Loucy (cell line): ENCODE data around the gene RRAS.

Source experiments
- EZH2phosphoT487 ChIP-seq: fragments of 200-600 bp; IDR thresholded peaks from 2 replicates; pipeline ENCODE4 v1.6.1; 2018; ENCODE audit warnings: antibody characterized with exemption, mild to moderate bottlenecking, moderate library complexity, borderline replicate concordance
- TF ChIP-seq, protein P1 (sequence below): fragments of 200-600 bp; sonication (generic); conservative IDR thresholded peaks from 2 replicates; pipeline ENCODE4 v1.5.1; 2014; ENCODE audit warnings: mild to moderate bottlenecking, antibody characterized with exemption, low read length

DNA sequence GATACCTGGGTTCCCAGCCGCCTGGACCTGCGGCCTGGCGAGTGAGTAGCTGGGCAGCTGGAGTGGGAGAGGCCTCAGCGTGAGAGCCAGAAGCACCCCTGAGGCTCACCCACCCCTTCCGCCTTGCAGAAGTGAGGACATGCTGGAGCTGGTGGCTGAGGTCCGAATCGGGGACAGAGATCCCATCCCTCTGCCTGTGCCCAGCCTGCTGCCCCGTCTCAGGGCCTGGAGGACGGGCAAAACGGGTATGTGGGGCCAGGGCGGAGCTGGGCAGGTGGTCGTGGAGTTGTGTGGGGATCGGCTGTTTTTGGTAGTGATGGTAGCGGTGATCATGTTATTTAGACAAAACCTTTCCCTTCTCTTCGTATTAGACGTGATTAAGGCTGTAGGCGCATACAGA lies 6.6 kb upstream of the RRAS start:
- TF ChIP-seq, protein P1, sequence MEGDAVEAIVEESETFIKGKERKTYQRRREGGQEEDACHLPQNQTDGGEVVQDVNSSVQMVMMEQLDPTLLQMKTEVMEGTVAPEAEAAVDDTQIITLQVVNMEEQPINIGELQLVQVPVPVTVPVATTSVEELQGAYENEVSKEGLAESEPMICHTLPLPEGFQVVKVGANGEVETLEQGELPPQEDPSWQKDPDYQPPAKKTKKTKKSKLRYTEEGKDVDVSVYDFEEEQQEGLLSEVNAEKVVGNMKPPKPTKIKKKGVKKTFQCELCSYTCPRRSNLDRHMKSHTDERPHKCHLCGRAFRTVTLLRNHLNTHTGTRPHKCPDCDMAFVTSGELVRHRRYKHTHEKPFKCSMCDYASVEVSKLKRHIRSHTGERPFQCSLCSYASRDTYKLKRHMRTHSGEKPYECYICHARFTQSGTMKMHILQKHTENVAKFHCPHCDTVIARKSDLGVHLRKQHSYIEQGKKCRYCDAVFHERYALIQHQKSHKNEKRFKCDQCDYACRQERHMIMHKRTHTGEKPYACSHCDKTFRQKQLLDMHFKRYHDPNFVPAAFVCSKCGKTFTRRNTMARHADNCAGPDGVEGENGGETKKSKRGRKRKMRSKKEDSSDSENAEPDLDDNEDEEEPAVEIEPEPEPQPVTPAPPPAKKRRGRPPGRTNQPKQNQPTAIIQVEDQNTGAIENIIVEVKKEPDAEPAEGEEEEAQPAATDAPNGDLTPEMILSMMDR, result no peak
- no peak for TF ChIP-seq EZH2phosphoT487
